ENCODE measurements around the gene OSR1. TPM values are rescaled to one million over a fixed set of nuclear protein-coding genes. Genes with fewer than 3 reads are reported as not detected.

The OSR1 gene
- total RNA-seq, 1 experiment from 2014 or later = 1.3 TPM

GRCh38 chr2:19350678-19351401 lies 7.6 kb downstream of the OSR1 start:
- no peaks in the 10 kb centered on the region for H3K27me3 Mint-ChIP-seq (ENCODE audit: insufficient read depth, unreplicated experiment)
- H3K4me1 Mint-ChIP-seq (ENCODE audit: insufficient read depth, unreplicated experiment) = no peaks in the 10 kb centered on the region
- no peak overlapping the region for H3K4me3 Mint-ChIP-seq (ENCODE audit: unreplicated experiment)

GRCh38 chr2:19349911-19350677 lies 8.3 kb downstream of the OSR1 start:
- TF ChIP-seq CTCF (IDR thresholded peaks at IDR 0.05; ENCODE audit: unreplicated experiment) = peak; percentile 58
- ChIA-PET CTCF (interaction anchor here (1.2 to 3.2 kb wide), 2 partner anchors 11 to 361 kb away, joined by 3 to 12 read pairs; no protein-coding TSS in a partner anchor), POLR2A (interaction anchor here (1.0 kb wide), 1 partner anchor 114 kb away, joined by 7 read pairs; no protein-coding TSS in a partner anchor)
- H3K4me1 Mint-ChIP-seq (ENCODE audit: insufficient read depth, unreplicated experiment) = no peaks in the 10 kb centered on the region
- H3K27me3 Mint-ChIP-seq (ENCODE audit: insufficient read depth, unreplicated experiment) = no peaks in the 10 kb centered on the region
- intact Hi-C loops (cut with micrococcal nuclease) = loop anchor here (2.0 to 5.0 kb wide), 2 partner anchors 115 to 598 kb away; no protein-coding TSS in a partner anchor
- no peaks in the 10 kb centered on the region for H3K9me3 Mint-ChIP-seq (ENCODE audit: unreplicated experiment)
- no peak overlapping the region for H3K27ac Mint-ChIP-seq (ENCODE audit: low read depth, unreplicated experiment)
- peaks cover 18% of the 10 kb centered on the region for H3K36me3 Mint-ChIP-seq (ENCODE audit: insufficient read depth, unreplicated experiment)
- H3K4me3 Mint-ChIP-seq (ENCODE audit: unreplicated experiment) = no peak overlapping the region
- DNase-seq (ENCODE audit: unreplicated experiment) = peak; percentile 20
- BruUV-seq (replicated peaks) = no TSS peak

More at GRCh38 chr2:19350678-19351401, 7.6 kb downstream of the OSR1 start:
- POLR2A ChIA-PET = interaction anchor here (1.0 kb wide), 2 partner anchors 95 to 115 kb away, joined by 3 to 7 read pairs; no protein-coding TSS in a partner anchor
- TF ChIP-seq CTCF (IDR thresholded peaks at IDR 0.05; ENCODE audit: unreplicated experiment) = no peak
- DNase-seq (ENCODE audit: unreplicated experiment) = no peak
- intact Hi-C loops (cut with micrococcal nuclease) = no loop called here
- no TSS peak for BruUV-seq (replicated peaks)
- Mint-ChIP-seq H3K9me3 (ENCODE audit: unreplicated experiment) (no peaks in the 10 kb centered on the region), H3K36me3 (ENCODE audit: insufficient read depth, unreplicated experiment) (peaks cover 17% of the 10 kb centered on the region), H3K27ac (ENCODE audit: low read depth, unreplicated experiment) (no peak overlapping the region)
- CTCF ChIA-PET = interaction anchor here (1.2 kb wide), 1 partner anchor 10 kb away, joined by 3 read pairs; no protein-coding TSS in a partner anchor

- no peak for DNase-seq (ENCODE audit: unreplicated experiment)
- Mint-ChIP-seq H3K4me3 (ENCODE audit: unreplicated experiment) (peak overlapping the region; percentile 95), H3K36me3 (ENCODE audit: insufficient read depth, unreplicated experiment) (peaks cover 22% of the 10 kb centered on the region), H3K4me1 (ENCODE audit: insufficient read depth, unreplicated experiment) (no peaks in the 10 kb centered on the region), H3K27me3 (ENCODE audit: insufficient read depth, unreplicated experiment) (no peaks in the 10 kb centered on the region), H3K27ac (ENCODE audit: low read depth, unreplicated experiment) (no peak overlapping the region), H3K9me3 (ENCODE audit: unreplicated experiment) (no peaks in the 10 kb centered on the region)
- CTCF ChIA-PET = interaction anchor here (0.6 to 3.9 kb wide), 6 partner anchors 9 to 599 kb away, joined by 3 to 13 read pairs (median 4); partner anchors contain the start of gene OSR1
- no peak for TF ChIP-seq CTCF (IDR thresholded peaks at IDR 0.05; ENCODE audit: unreplicated experiment)
- POLR2A ChIA-PET = interaction anchor here (0.6 to 3.3 kb wide), 14 partner anchors 10 to 935 kb away, joined by 3 to 29 read pairs (median 5); partner anchors contain the start of gene OSR1
- intact Hi-C loops (cut with micrococcal nuclease) = loop anchor here (1.0 to 5.0 kb wide), 3 partner anchors 114 to 596 kb away; no protein-coding TSS in a partner anchor
- BruUV-seq (replicated peaks) = no TSS peak
Measured at GRCh38 chr2:19348692-19349091, 9.7 kb downstream of the OSR1 start.
